Activated CD8-positive, alpha-beta T cell treated with anti-CD3 and anti-CD28 coated beads for 36 hours (primary cell): ENCODE results near the gene DOCK11. TPM values are rescaled to one million over a fixed set of nuclear protein-coding genes. Genes with fewer than 3 reads are reported as not detected.

Experiments used
- ATAC-seq: fragments of 200-7000 bp; cut with Tn5 transposase; one replicate; pipeline ENCODE4 v1.10.0; 2021; ENCODE audit warnings: mild to moderate bottlenecking, moderate library complexity
- CTCF ChIA-PET: fragments of 350-600 bp; sonication (Branson Sonifier 250); formaldehyde crosslinking; loops from one replicate; lab custom pipeline; 2021; ENCODE audit warnings: antibody characterized with exemption; lab: Charles Lee
- POLR2A ChIA-PET: fragments of 350-600 bp; sonication (Branson Sonifier 250); formaldehyde crosslinking; loops from one replicate; lab custom pipeline; 2021; ENCODE audit warnings: antibody characterized with exemption; lab: Charles Lee
- DNase-seq: peaks from one replicate; pipeline ENCODE4 v3.0.0-alpha.2; 2020
- H3K27ac Mint-ChIP-seq: one replicate; pipeline ENCODE4 v1.8.0; 2021; ENCODE audit warnings: mild to moderate bottlenecking, mixed read lengths
- H3K27me3 Mint-ChIP-seq: one replicate; pipeline ENCODE4 v1.8.0; 2021; ENCODE audit warnings: mixed read lengths
- H3K36me3 Mint-ChIP-seq: one replicate; pipeline ENCODE4 v1.8.0; 2021; ENCODE audit warnings: low read depth, mixed read lengths
- H3K4me1 Mint-ChIP-seq: one replicate; pipeline ENCODE4 v1.8.0; 2021; ENCODE audit warnings: low read depth, mixed read lengths
- H3K4me3 Mint-ChIP-seq: one replicate; pipeline ENCODE4 v1.8.0; 2021; ENCODE audit warnings: mild to moderate bottlenecking, moderate library complexity, mixed read lengths
- H3K9me3 Mint-ChIP-seq: one replicate; pipeline ENCODE4 v1.8.0; 2021; ENCODE audit warnings: mixed read lengths
- intact Hi-C: fragments of 100-400 bp; cut with micrococcal nuclease; formaldehyde crosslinking; loops from one replicate; pipeline ENCODE4 v1.10.0; 2022
- total RNA-seq, 2 experiments: library from RNA; stranded (reverse); gene quantifications; one replicate each; pipeline ENCODE4 v1.2.3, GENCODE V29; 2021
- TF ChIP-seq, protein P1 (sequence below): fragments of 200-600 bp; IDR thresholded peaks from one replicate; pipeline ENCODE4 v1.8.0; 2022; ENCODE audit warnings: antibody characterized with exemption, mild to moderate bottlenecking

Gene DOCK11
- total RNA-seq, 2 experiments from 2014 or later = 45.1 to 49.5 TPM

DNA sequence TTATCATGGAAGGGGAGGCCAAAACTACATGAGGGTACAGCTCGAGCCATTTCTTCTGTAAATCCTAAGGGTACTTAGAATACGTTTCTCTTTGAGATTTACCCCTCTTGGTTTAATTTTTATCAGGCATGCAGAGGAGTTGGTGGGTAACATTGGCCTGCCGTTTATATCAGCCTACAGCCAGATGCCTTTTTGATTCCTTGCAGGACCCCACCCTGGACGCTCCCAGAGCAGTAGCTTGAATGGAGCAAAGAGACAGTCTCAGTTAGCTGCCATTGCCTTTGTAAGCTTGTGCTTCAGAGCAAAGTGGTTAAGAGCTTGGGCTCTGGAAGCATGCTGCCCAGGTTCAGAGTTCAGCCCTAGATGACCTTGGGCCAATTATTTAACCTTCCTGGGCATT lies 9.0 kb downstream of the DOCK11 start:
- peak overlapping the region; percentile 97 for H3K27ac Mint-ChIP-seq

DNA sequence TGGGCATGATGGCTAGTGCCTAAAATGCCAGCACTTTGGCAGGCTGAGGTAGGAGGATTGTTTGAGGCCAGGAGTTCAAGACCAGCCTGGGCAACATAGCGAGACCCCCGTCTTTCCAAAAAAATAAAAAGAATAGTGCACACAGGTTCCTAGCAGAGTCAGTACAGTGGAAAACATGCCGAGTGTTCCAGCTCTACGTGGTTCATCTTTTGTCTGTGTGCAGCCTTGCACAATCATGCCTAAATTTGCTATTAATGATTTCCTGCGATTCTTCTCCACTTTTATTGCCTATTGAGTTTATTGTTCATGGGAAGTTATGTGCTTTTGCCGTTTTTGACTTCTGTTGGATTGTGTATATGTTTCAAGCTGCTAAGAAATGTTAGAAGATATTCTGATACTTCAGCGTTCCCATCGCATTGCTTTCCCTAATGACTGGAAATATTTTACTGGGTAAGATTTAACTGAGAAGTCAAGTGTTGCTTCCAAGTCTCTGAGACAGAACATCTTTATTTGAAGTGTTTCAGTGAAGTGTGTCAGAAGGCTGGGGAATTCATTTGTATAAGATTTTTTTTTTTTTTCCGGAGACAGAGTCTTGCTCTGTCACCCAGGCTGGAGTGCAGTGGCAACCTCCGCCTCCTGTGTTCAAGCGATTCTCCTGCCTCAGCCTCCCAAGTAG lies 11.3 kb downstream of the DOCK11 start:
- H3K4me1 Mint-ChIP-seq = peaks cover 77% of the 10 kb centered on the region
- no peaks in the 10 kb centered on the region for H3K9me3 Mint-ChIP-seq
- ATAC-seq = no peak
- CTCF ChIA-PET = interaction anchor here (1.4 to 1.7 kb wide), 2 partner anchors 7 to 48 kb away, joined by 3 to 4 read pairs; no protein-coding TSS in a partner anchor
- intact Hi-C loops = no loop called here
- H3K4me3 Mint-ChIP-seq = no peak overlapping the region
- no peak for DNase-seq
- POLR2A ChIA-PET = no interaction called here
- H3K27ac Mint-ChIP-seq = no peak overlapping the region
- H3K27me3 Mint-ChIP-seq = no peaks in the 10 kb centered on the region
- peaks cover 32% of the 10 kb centered on the region for H3K36me3 Mint-ChIP-seq
- TF ChIP-seq, protein P1, sequence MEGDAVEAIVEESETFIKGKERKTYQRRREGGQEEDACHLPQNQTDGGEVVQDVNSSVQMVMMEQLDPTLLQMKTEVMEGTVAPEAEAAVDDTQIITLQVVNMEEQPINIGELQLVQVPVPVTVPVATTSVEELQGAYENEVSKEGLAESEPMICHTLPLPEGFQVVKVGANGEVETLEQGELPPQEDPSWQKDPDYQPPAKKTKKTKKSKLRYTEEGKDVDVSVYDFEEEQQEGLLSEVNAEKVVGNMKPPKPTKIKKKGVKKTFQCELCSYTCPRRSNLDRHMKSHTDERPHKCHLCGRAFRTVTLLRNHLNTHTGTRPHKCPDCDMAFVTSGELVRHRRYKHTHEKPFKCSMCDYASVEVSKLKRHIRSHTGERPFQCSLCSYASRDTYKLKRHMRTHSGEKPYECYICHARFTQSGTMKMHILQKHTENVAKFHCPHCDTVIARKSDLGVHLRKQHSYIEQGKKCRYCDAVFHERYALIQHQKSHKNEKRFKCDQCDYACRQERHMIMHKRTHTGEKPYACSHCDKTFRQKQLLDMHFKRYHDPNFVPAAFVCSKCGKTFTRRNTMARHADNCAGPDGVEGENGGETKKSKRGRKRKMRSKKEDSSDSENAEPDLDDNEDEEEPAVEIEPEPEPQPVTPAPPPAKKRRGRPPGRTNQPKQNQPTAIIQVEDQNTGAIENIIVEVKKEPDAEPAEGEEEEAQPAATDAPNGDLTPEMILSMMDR = no peak

More for the DNA sequence above, 9.0 kb downstream of the DOCK11 start:
- Mint-ChIP-seq H3K36me3 (peaks cover 17% of the 10 kb centered on the region), H3K9me3 (no peaks in the 10 kb centered on the region), H3K4me3 (no peak overlapping the region), H3K27me3 (no peaks in the 10 kb centered on the region), H3K4me1 (peaks cover 61% of the 10 kb centered on the region)
- no peak for DNase-seq
- TF ChIP-seq, protein P1 = no peak
- intact Hi-C loops = no loop called here
- ChIA-PET CTCF (interaction anchor here (1.1 kb wide), 1 partner anchor 26 kb away, joined by 3 read pairs; no protein-coding TSS in a partner anchor), POLR2A (interaction anchor here (0.9 kb wide), 1 partner anchor 8 kb away, joined by 3 read pairs; the partner anchor contains the start of gene DOCK11)
- ATAC-seq = no peak

DNA sequence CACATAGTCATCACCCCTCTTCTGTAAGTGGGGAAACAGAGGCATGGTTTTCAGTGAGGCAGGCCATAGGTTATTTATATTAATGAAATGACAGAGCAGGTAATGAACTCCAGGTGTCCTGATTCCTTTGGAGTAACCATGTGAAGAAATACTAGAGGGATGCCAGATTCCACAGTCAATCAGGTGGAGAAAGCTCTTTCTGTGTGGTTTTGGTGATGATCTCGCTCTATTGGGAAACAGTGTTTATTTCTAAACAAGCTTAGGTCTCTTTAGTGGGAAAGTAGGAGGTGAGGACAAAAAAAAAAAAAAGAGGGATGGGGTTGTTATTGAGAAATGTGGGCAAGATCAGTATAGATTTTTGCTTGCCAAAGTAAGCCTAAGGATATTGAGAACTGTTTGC lies 12.2 kb downstream of the DOCK11 start:
- Mint-ChIP-seq H3K4me1 (peaks cover 75% of the 10 kb centered on the region), H3K36me3 (peaks cover 28% of the 10 kb centered on the region), H3K27ac (no peak overlapping the region), H3K9me3 (no peaks in the 10 kb centered on the region), H3K4me3 (no peak overlapping the region), H3K27me3 (no peaks in the 10 kb centered on the region)
- DNase-seq = no peak
- ChIA-PET POLR2A (no interaction called here), CTCF (interaction anchor here (1.4 to 1.7 kb wide), 2 partner anchors 8 to 48 kb away, joined by 3 to 4 read pairs; no protein-coding TSS in a partner anchor)
- ATAC-seq = no peak
- TF ChIP-seq, protein P1 = no peak
- intact Hi-C loops = no loop called here

DNA sequence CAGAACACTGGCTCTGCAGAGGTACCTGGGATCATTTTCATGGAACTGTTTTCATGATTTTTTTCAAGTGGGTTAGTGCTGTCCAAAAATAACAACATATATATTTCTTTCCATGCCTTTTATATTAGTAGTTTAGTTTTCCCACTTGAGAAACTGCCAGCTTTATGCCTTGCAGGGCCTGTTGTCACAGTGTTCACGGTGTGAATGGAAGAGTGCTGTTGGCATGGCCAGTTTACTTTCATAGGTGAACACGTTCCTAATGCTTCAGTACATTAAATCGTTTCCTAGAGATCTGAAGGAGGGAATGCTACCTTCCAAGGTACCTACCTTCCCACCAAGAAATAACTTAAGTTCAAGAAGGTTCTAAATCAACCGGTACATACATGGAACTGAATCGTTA lies 12.6 kb downstream of the DOCK11 start:
- Mint-ChIP-seq H3K36me3 (peaks cover 27% of the 10 kb centered on the region), H3K4me3 (no peak overlapping the region), H3K27me3 (no peaks in the 10 kb centered on the region), H3K4me1 (peaks cover 76% of the 10 kb centered on the region), H3K27ac (peak overlapping the region; percentile 25), H3K9me3 (no peaks in the 10 kb centered on the region)
- CTCF ChIA-PET = interaction anchor here (1.4 to 1.7 kb wide), 2 partner anchors 8 to 49 kb away, joined by 3 to 4 read pairs; no protein-coding TSS in a partner anchor
- intact Hi-C loops = no loop called here
- TF ChIP-seq, protein P1 = no peak
- POLR2A ChIA-PET = no interaction called here
- ATAC-seq = no peak
- DNase-seq = no peak

DNA sequence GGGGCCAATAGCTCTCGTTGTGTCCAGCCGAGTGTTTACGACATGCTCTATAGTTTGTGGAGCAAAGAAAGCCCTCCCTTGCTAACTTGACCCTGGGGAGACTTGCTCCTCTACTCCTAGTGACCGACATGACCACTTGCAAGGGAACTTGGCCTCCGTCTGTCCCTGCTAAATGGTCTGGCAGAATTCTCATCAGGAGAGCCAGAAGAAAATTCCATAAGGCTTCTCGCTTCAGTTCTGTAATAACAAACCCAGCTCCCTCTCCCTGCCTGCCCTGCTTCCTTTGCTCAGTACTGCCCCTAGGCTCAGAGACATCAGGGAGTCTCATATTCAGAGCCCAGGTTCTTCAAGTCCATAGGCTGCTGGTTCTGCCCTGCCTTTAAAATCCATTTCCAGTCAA lies 13.0 kb downstream of the DOCK11 start:
- Mint-ChIP-seq H3K36me3 (peaks cover 25% of the 10 kb centered on the region), H3K27me3 (no peaks in the 10 kb centered on the region), H3K27ac (peak overlapping the region; percentile 42), H3K9me3 (no peaks in the 10 kb centered on the region), H3K4me1 (peaks cover 76% of the 10 kb centered on the region), H3K4me3 (no peak overlapping the region)
- CTCF ChIA-PET = interaction anchor here (1.7 kb wide), 1 partner anchor 49 kb away, joined by 4 read pairs; no protein-coding TSS in a partner anchor
- ATAC-seq (no peak), DNase-seq (no peak)
- POLR2A ChIA-PET = interaction anchor here (0.7 kb wide), 1 partner anchor 181 kb away, joined by 3 read pairs; no protein-coding TSS in a partner anchor
- intact Hi-C loops = no loop called here
- TF ChIP-seq, protein P1 = no peak
